H9 (cell line): ENCODE data around the gene ENOX1. TPM values are rescaled to one million over a fixed set of nuclear protein-coding genes. Genes with fewer than 3 reads are reported as not detected.
"Not testable (repeated sequence)": the region's sequence is repeated elsewhere in the genome, so short reads cannot be mapped to it uniquely, and the experiment has no call there.

Experiments used
- DNase-seq: peaks from one replicate; pipeline ENCODE4 v3.0.0-alpha.2; 2017
- H2AFZ ChIP-seq: one replicate; pipeline ENCODE4 v1.6.1; 2013; ENCODE audit warnings: mild to moderate bottlenecking, low read length, control low read depth, moderate library complexity
- H2AK5ac ChIP-seq: 2 replicates; pipeline ENCODE4 v1.6.1; 2013; ENCODE audit warnings: low read length, control low read depth, mixed read lengths; ENCODE audit not compliant: insufficient read length
- H2BK120ac ChIP-seq: one replicate; pipeline ENCODE4 v1.6.1; 2013; ENCODE audit warnings: low read depth, mild to moderate bottlenecking, low read length, control low read depth, inconsistent platforms; ENCODE audit not compliant: poor library complexity, severe bottlenecking
- H2BK12ac ChIP-seq: 2 replicates; pipeline ENCODE4 v1.6.1; 2013; ENCODE audit warnings: low read length, control low read depth, mixed read lengths, low read depth; ENCODE audit not compliant: insufficient read length
- H2BK15ac ChIP-seq: 2 replicates; pipeline ENCODE4 v1.6.1; 2013; ENCODE audit warnings: low read depth, low read length, control low read depth
- H2BK20ac ChIP-seq: one replicate; pipeline ENCODE4 v1.6.1; 2013; ENCODE audit warnings: low read depth, mild to moderate bottlenecking, low read length, control low read depth, inconsistent platforms; ENCODE audit not compliant: poor library complexity, severe bottlenecking
- H2BK5ac ChIP-seq: 2 replicates; pipeline ENCODE4 v1.6.1; 2013; ENCODE audit warnings: low read length, control low read depth, mixed read lengths; ENCODE audit not compliant: insufficient read length
- H3K14ac ChIP-seq: 2 replicates; pipeline ENCODE4 v1.6.1; 2013; ENCODE audit warnings: low read length, control low read depth; ENCODE audit not compliant: insufficient read depth
- H3K18ac ChIP-seq: 2 replicates; pipeline ENCODE4 v1.6.1; 2013; ENCODE audit warnings: low read depth, mild to moderate bottlenecking, mixed read lengths, low read length, control low read depth; ENCODE audit not compliant: insufficient read length
- H3K23ac ChIP-seq: 2 replicates; pipeline ENCODE4 v1.6.1; 2013; ENCODE audit warnings: low read length, control low read depth, mixed read lengths, low read depth; ENCODE audit not compliant: insufficient read length
- H3K23me2 ChIP-seq: 2 replicates; pipeline ENCODE4 v1.6.1; 2013; ENCODE audit warnings: low read depth, mild to moderate bottlenecking, mixed read lengths, low read length, control low read depth; ENCODE audit not compliant: insufficient read length, poor library complexity, severe bottlenecking
- H3K27ac ChIP-seq: 2 replicates; pipeline ENCODE4 v1.5.1; 2013; ENCODE audit warnings: low read length, control low read depth, mixed read lengths, low read depth; ENCODE audit not compliant: insufficient read length
- H3K27me3 ChIP-seq: 2 replicates; pipeline ENCODE4 v1.6.1; 2013; ENCODE audit warnings: low read length, control low read depth, inconsistent platforms; ENCODE audit not compliant: insufficient read depth
- H3K4ac ChIP-seq: 2 replicates; pipeline ENCODE4 v1.6.1; 2013; ENCODE audit warnings: low read depth, mild to moderate bottlenecking, control low read depth, inconsistent platforms, low read length, moderate library complexity
- H3K4me1 ChIP-seq: 2 replicates; pipeline ENCODE4 v1.6.1; 2013; ENCODE audit warnings: low read length, control low read depth, inconsistent platforms; ENCODE audit not compliant: insufficient read depth
- H3K4me2 ChIP-seq: 2 replicates; pipeline ENCODE4 v1.6.1; 2013; ENCODE audit warnings: low read length, control low read depth, mixed read lengths; ENCODE audit not compliant: insufficient read length, insufficient read depth
- H3K56ac ChIP-seq: 2 replicates; pipeline ENCODE4 v1.6.1; 2013; ENCODE audit warnings: low read depth, mild to moderate bottlenecking, mixed read lengths, low read length, control low read depth; ENCODE audit not compliant: insufficient read length
- H3K79me1 ChIP-seq: 2 replicates; pipeline ENCODE4 v1.6.1; 2013; ENCODE audit warnings: low read depth, mild to moderate bottlenecking, moderate library complexity, low read length, control low read depth, inconsistent platforms; ENCODE audit not compliant: insufficient read depth, poor library complexity, severe bottlenecking
- H3K79me2 ChIP-seq: 2 replicates; pipeline ENCODE4 v1.6.1; 2013; ENCODE audit warnings: low read length, control low read depth, inconsistent platforms; ENCODE audit not compliant: insufficient read depth
- H3K9ac ChIP-seq: 2 replicates; pipeline ENCODE4 v1.6.1; 2013; ENCODE audit warnings: low read length, control low read depth, mixed read lengths; ENCODE audit not compliant: insufficient read length; ENCODE audit errors: extremely low read depth
- H3K9me3 ChIP-seq: one replicate; pipeline ENCODE4 v1.6.1; 2013; ENCODE audit warnings: low read depth, low read length, inconsistent platforms; ENCODE audit not compliant: control insufficient read depth
- H3T11ph ChIP-seq: one replicate; pipeline ENCODE4 v1.6.1; 2013; ENCODE audit warnings: mild to moderate bottlenecking, low read length, control low read depth, inconsistent platforms
- H4K20me1 ChIP-seq: one replicate; pipeline ENCODE4 v1.6.1; 2013; ENCODE audit not compliant: control insufficient read depth, insufficient read length, insufficient read depth
- H4K5ac ChIP-seq: 2 replicates; pipeline ENCODE4 v1.6.1; 2013; ENCODE audit warnings: low read depth, mild to moderate bottlenecking, mixed read lengths, low read length, control low read depth; ENCODE audit not compliant: insufficient read length
- H4K8ac ChIP-seq: replicated peaks from 2 replicates; pipeline ENCODE4 v1.6.1; 2013; ENCODE audit warnings: low read length, control low read depth, mixed read lengths, low read depth; ENCODE audit not compliant: insufficient read length
- H4K91ac ChIP-seq: 2 replicates; pipeline ENCODE4 v1.6.1; 2013; ENCODE audit warnings: low read depth, mild to moderate bottlenecking, moderate library complexity, mixed read lengths, low read length, control low read depth; ENCODE audit not compliant: insufficient read length
- H3K27ac Mint-ChIP-seq, 3 experiments: 2 replicates in 2 of 3; 3 replicates in 1 of 3; pipeline ENCODE4 v1.8.0; 2020 to 2021; ENCODE audit warnings: mixed read lengths in 3 of 3, mild to moderate bottlenecking in 1 of 3, moderate library complexity in 1 of 3
- H3K27me3 Mint-ChIP-seq: 2 replicates; pipeline ENCODE4 v1.8.0; 2021; ENCODE audit warnings: low read depth, mild to moderate bottlenecking, moderate library complexity, mixed read lengths
- H3K36me3 Mint-ChIP-seq, 3 experiments: 2 replicates in 2 of 3; 3 replicates in 1 of 3; pipeline ENCODE4 v1.8.0; 2020 to 2021; ENCODE audit warnings: low read depth in 3 of 3, mixed read lengths in 3 of 3; ENCODE audit not compliant: insufficient read depth in 1 of 3
- H3K4me1 Mint-ChIP-seq, 2 experiments: 2 replicates each; pipeline ENCODE4 v1.8.0; 2020; ENCODE audit warnings: mixed read lengths in 2 of 2
- H3K4me3 Mint-ChIP-seq, 2 experiments: 2 replicates in 1 of 2; 3 replicates in 1 of 2; pipeline ENCODE4 v1.8.0; 2020 to 2021; ENCODE audit warnings: mild to moderate bottlenecking in 2 of 2, mixed read lengths in 2 of 2, moderate library complexity in 1 of 2
- H3K9me3 Mint-ChIP-seq, 2 experiments: 2 replicates in 1 of 2; 3 replicates in 1 of 2; pipeline ENCODE4 v1.8.0; 2020; ENCODE audit warnings: mild to moderate bottlenecking in 2 of 2, mixed read lengths in 2 of 2, moderate library complexity in 1 of 2
- WGBS: extraction: QIAGEN DNeasy Blood & Tissue Kit; methylation state at CpG from one replicate; pipeline ENCODE4 v1.1.7; 2013; ENCODE audit warnings: missing lambda C conversion rate, low lambda C conversion rate, mixed read lengths; ENCODE audit not compliant: insufficient read length; ENCODE audit errors: extremely low coverage; 5-methylcytosine and 5-hydroxymethylcytosine counted together
- total RNA-seq: library from RNA; stranded (reverse); gene quantifications from 2 replicates; pipeline ENCODE4 v1.2.1, GENCODE V29; 2021
- TF ChIP-seq, protein P1 (sequence below): fragments of 200-600 bp; sonication (generic); conservative IDR thresholded peaks from 3 replicates; pipeline ENCODE4 v1.8.0; 2021; ENCODE audit warnings: antibody characterized with exemption, mild to moderate bottlenecking

Gene ENOX1
- total RNA-seq, 1 experiment from 2014 or later: 0.24 TPM

DNA sequence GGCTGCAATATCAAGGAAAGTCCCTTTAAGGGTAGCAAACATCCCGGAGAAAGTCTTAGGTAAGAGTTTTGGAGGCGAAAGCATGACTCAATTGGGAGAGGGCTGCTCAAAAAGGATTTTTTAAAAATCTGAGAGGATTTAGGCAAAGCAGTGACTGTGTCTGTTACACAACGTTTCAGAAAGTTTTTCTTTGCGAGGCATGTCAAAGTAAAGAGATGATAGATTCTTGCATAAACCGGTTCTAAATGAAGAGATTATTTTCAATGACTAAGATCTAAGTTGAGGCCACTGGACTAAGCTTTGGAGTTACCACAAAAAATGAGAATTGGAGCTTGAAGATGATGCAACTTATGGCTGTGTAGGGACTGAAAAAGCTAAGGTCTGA, 43.7 kb upstream of the ENOX1 start:
- no peak overlapping the region for H3K27ac ChIP-seq
- no peak overlapping the region for H3K56ac ChIP-seq
- no peak overlapping the region for H2BK15ac ChIP-seq
- no peak for DNase-seq
- TF ChIP-seq, protein P1, sequence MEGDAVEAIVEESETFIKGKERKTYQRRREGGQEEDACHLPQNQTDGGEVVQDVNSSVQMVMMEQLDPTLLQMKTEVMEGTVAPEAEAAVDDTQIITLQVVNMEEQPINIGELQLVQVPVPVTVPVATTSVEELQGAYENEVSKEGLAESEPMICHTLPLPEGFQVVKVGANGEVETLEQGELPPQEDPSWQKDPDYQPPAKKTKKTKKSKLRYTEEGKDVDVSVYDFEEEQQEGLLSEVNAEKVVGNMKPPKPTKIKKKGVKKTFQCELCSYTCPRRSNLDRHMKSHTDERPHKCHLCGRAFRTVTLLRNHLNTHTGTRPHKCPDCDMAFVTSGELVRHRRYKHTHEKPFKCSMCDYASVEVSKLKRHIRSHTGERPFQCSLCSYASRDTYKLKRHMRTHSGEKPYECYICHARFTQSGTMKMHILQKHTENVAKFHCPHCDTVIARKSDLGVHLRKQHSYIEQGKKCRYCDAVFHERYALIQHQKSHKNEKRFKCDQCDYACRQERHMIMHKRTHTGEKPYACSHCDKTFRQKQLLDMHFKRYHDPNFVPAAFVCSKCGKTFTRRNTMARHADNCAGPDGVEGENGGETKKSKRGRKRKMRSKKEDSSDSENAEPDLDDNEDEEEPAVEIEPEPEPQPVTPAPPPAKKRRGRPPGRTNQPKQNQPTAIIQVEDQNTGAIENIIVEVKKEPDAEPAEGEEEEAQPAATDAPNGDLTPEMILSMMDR: no peak
- H4K5ac ChIP-seq: no peak overlapping the region
- no peaks in the 10 kb centered on the region for H3K4me1 ChIP-seq
- H3K18ac ChIP-seq: no peak overlapping the region
- no peak overlapping the region for H2BK120ac ChIP-seq
- Mint-ChIP-seq H3K27me3 (no peaks in the 10 kb centered on the region), H3K27ac (peak overlapping the region in 1 of 3 experiments; percentile 45; a peak in 1 of 7 replicates), H3K4me3 (no peak overlapping the region), H3K36me3 (no peaks in the 10 kb centered on the region), H3K4me1 (no peaks in the 10 kb centered on the region), H3K9me3 (no peaks in the 10 kb centered on the region)
- H2BK12ac ChIP-seq: no peak overlapping the region
- H3K9ac ChIP-seq: no peak overlapping the region
- no peak overlapping the region for H3K23ac ChIP-seq
- H3K79me2 ChIP-seq: no peaks in the 10 kb centered on the region
- no peak overlapping the region for H3T11ph ChIP-seq
- H4K8ac ChIP-seq: no peak overlapping the region
- no peaks in the 10 kb centered on the region for H3K23me2 ChIP-seq
- H2BK5ac ChIP-seq: no peak overlapping the region
- WGBS: no CpG with 5 or more reads among the region's 5 CpGs
- no peak overlapping the region for H3K4ac ChIP-seq
- H4K91ac ChIP-seq: no peak overlapping the region
- H3K9me3 ChIP-seq: no peaks in the 10 kb centered on the region
- no peak overlapping the region for H3K4me2 ChIP-seq
- no peaks in the 10 kb centered on the region for H4K20me1 ChIP-seq
- H3K79me1 ChIP-seq: no peaks in the 10 kb centered on the region
- H2BK20ac ChIP-seq: no peak overlapping the region
- H2AK5ac ChIP-seq: no peak overlapping the region
- H2AFZ ChIP-seq: no peak overlapping the region
- H3K27me3 ChIP-seq: no peaks in the 10 kb centered on the region
- H3K14ac ChIP-seq: no peak overlapping the region

DNA sequence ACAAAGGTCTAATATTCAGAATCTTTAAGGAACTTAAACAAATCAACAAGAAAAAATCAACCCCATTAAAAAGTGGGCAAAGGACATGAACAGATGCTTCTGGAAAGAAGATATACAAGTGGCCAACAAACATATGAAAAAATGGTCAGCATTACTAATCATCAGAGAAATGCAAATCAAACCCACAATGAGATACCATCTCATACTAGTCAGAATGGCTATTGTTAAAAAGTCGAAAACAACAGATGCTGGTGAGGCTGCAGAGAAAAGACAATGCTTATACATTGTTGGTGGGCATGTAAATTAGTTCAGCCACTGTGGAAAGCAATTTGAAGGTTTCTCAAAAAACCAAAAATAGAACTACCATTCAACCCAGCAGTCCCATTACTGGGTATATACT, 37.9 kb upstream of the ENOX1 start:
- H3K79me1 ChIP-seq, H3K9me3 Mint-ChIP-seq, H3K14ac ChIP-seq, H2BK20ac ChIP-seq, H3K56ac ChIP-seq, H3K27me3 Mint-ChIP-seq, H3K9me3 ChIP-seq, H3K79me2 ChIP-seq, H2AFZ ChIP-seq, DNase-seq, H2AK5ac ChIP-seq, H4K20me1 ChIP-seq, H3K23me2 ChIP-seq, H3K27me3 ChIP-seq, H4K8ac ChIP-seq, H3K9ac ChIP-seq, H3K4me1 ChIP-seq, H2BK120ac ChIP-seq, H2BK15ac ChIP-seq, H2BK5ac ChIP-seq, H4K5ac ChIP-seq, H3K27ac Mint-ChIP-seq, H3K23ac ChIP-seq, H3K4ac ChIP-seq, H4K91ac ChIP-seq, H3K36me3 Mint-ChIP-seq, H3K4me1 Mint-ChIP-seq, H3K18ac ChIP-seq, H3K27ac ChIP-seq, H3T11ph ChIP-seq, H3K4me3 Mint-ChIP-seq, H2BK12ac ChIP-seq, H3K4me2 ChIP-seq: not testable (repeated sequence)
- WGBS: no CpG with 5 or more reads among the region's 1 CpG
